Fibroblast of skin of left quadriceps (primary cell): ENCODE measurements around the gene ANK3.

Experiments
- DNase-seq, 2 experiments: peaks; one replicate each; pipeline ENCODE4 v3.0.0-alpha.2; 2013; ENCODE audit warnings: low read depth in 2 of 2

Gene ANK3

DNA sequence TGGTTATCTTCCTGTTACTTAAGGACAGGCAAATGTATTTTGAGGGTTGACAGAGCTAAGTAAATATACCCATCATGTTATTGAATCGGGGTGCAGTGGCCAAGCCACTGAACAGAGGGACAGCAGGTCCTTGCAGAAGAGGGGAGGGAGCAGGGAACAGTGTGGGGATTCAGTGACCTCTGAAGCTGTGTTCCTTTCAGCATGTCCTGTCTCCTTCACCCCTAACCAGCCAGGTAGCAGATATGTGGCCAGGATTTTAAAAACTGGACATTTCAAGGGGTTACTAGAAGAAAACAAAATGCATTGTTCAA, 12.7 kb downstream of the ANK3 start:
- DNase-seq = no peak

DNA sequence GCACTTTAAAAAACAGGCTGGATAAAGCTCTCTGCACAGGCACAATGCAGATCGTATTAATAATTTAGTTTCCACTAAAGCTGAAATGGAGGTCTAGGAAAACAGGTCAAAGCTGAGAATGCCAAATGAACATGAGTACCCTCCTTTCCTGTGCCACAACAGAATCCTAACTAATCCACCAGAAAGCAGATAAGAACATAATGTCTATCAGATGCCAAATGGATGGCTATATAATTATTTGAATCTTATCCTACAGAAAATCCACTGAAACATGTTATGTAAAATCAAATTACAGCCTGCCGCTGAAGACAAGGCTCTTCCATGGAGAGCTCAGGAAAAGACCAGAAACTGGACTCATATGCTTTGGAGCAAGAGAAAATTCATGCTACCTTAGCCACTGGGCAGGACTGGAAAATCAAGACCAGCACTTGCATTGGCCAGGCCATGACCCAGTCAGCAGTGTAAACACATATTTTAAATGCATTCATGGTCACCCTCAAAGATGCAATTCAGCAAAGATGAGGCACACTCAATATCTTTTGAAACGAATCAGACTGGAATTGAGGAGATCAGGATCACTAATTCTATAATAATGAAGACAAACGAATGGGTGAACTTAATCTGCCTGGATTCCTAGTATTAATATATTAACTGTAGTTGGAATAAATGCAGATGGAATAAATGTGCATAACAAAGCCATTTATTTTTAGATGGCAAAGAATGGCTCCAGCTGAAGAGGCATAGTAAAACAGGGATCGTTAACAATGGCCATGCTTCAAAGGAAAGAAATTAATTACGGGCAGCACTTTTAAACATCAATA, 13.2 kb downstream of the ANK3 start:
- no peak for DNase-seq

DNA sequence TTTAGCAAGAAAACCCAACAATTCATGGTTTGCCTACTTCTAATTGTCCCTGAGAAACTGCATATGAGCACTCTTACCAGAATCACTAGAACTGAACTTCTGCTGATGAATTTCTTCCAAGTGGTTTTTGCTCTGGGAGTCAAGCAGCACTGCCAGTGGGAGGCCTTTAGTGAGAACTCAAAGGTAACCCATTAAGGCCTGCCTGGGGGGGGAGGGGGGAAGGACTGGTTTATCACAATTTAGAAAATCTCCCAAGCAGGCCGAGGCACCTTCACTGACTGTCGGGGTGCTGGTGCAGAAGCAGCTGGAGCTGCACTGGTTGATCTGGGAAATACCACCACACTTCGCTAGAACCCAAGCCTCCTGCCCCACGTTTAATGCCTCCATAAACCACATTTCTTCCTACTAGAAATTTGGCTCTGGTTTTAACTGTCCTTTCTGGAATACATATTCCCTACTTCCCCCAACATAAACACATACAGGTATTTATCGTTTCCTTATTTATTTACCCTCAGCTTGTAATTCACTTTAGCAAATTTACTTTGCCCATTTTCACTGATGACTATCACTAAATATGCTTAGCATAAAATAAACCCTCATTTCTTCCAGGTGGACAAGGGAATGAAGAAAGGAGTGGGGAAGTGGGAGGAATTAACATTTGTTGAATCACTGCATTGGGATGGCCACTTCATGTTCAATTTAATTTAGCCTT, 14.2 kb downstream of the ANK3 start:
- DNase-seq = no peak

- no peak for DNase-seq
Measured at GRCh38 chr10:60374836-60375235, 14.8 kb downstream of the ANK3 start.

GRCh38 chr10:60372436-60372835, 17.2 kb downstream of the ANK3 start:
- no peak for DNase-seq

DNA sequence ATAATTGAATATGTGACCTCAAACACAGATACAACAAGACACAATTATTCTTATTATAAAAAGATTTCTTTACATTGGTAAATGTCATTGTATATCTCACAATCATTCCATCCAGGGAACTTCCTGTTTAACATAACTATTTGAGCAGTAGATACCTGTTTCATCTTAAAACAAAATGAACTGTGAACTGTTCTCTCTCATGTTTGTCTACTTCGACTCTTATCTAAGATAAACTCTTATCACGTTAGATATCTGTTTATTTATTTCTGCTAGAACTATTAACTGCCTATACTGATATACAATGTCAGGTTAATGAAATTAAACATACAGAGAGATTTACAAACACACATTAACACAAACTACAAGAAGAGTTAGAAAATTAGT, 20.1 kb downstream of the ANK3 start:
- DNase-seq = no peak

DNA sequence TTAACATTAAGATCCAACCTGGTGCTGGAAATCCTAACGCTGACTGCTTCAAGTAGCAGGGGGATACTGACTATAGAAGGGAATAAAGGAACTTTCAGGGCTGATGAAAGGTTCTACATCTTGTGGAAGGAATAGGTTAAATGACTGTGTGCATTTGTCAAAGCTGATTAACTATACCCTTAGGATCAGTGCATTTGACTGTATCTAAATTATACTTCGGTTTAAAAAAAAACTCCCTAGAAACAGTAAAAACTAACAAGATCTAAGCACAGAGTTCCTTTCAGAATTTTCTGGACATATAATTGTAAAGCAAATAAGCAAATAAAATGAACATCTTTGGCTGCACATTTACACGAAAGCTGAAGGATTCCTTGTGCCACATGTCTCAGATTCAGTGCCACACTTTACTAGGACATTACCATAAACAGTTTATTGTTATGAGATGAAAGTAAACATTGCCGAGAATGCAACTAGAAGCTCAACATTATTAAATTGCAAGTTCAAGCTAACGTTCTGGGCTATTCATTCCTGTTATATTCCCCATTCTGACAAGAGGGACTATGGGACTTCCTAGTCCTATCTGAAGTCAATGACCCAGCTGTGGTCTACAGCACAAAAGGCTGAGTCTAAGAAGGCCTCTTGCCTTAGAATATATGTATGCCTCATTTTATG, 20.7 kb downstream of the ANK3 start:
- no peak for DNase-seq

DNA sequence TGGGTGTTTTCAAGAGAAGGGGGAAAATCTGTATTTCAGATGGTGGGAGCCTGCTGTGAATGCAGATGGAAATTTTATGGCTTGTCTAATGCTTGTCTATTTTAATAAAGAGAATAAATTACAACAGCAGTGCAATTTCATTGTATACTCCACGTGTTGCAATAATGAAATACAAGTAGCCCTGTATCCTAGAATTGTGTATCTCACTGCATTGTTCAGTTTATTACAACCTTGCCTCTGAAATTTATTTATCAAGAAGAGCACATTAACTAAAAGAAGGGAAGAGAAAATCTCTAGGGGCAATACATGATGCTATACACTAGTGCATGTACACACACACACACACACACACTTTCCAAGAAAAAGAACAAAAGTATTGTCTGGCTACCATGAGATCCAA, 21.8 kb downstream of the ANK3 start:
- no peak for DNase-seq

DNA sequence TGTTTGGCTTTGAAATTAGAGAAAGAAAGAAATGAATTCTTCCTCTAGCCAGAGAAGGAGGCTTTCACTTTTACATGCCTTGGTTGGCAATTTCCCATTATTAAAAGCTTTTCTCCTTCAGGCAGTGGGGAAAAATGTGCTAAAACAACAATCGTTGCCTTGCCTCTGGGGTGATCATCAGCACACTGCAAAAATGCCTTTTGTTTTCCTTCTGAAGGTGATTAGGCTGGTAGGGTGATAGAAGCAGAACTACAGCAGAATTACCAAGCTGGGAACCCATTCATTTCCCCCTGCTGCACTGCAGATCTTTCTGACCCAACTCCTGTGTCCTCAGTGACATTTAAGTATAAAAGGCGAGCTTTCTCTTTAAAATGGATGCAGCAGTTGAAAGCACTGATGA, 22.2 kb downstream of the ANK3 start:
- DNase-seq = no peak

GRCh38 chr10:60367024-60367423, 22.7 kb downstream of the ANK3 start:
- DNase-seq = no peak

- no peak for DNase-seq
Measured at GRCh38 chr10:60363187-60363586, 26.5 kb downstream of the ANK3 start.

GRCh38 chr10:60362461-60362860, 27.2 kb downstream of the ANK3 start:
- DNase-seq = no peak

- no peak for DNase-seq
Measured at GRCh38 chr10:60359066-60359465, 30.6 kb downstream of the ANK3 start.

GRCh38 chr10:60358282-60358681, 31.4 kb downstream of the ANK3 start:
- no peak for DNase-seq

- DNase-seq = no peak
Measured at GRCh38 chr10:60353519-60354258, 36.0 kb downstream of the ANK3 start.

GRCh38 chr10:60352105-60352504, 37.6 kb downstream of the ANK3 start:
- no peak for DNase-seq

- DNase-seq = no peak
Measured at GRCh38 chr10:60351191-60351853, 38.4 kb downstream of the ANK3 start.

- DNase-seq = no peak
Measured at GRCh38 chr10:60350400-60350799, 39.3 kb downstream of the ANK3 start.

DNA sequence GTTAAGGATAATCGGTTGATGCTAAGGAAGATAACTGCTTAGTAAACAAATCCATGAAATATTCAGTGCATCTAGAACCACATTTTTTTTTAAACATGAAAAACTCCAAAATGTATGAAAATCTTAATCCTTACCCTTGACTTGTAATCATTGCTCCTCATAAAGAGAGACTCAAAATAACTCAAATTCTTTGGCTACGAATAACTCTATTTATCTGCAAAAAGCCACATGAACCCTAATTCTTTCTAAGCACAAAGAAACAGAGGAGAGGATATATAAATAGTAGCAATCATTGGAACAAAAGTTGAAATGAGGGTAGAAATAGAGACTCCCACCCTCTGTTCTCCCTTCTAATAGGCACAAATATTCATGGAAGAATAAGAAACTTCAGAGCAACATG, 40.2 kb downstream of the ANK3 start:
- no peak for DNase-seq

GRCh38 chr10:60348982-60349381, 40.7 kb downstream of the ANK3 start:
- no peak for DNase-seq

- no peak for DNase-seq
Measured at GRCh38 chr10:60347270-60347669, 42.4 kb downstream of the ANK3 start.

DNA sequence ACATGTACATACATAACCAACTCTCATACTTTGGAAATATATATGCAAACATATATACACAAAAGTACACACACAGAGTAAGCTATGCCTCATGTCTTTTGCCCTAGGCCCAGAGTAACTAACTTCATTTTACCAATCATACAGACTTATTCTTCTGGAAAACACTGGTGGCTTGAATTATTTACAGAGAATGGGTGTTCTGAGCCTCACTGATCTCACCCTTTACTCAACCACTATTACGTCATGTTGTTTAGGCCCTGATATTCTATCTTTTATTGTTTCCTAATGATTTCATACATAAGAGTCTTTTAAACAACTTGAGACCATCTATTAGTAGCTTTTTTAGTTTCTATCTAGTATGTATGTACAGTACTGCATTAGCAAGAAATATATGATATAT, 43.0 kb downstream of the ANK3 start:
- DNase-seq = no peak
